K562 (cell line): ENCODE measurements around the gene CFAP70. TPM values are rescaled to one million over a fixed set of nuclear protein-coding genes. Genes with fewer than 3 reads are reported as not detected.

Experiments
- BRF1 ChIP-seq: IDR thresholded peaks from 3 replicates; pipeline ENCODE4 v1.6.1; 2011; ENCODE audit warnings: borderline replicate concordance, mild to moderate bottlenecking; ENCODE audit not compliant: insufficient read length; ENCODE audit errors: extremely low read depth
- CC2D1A ChIP-seq: fragments of 450-650 bp; IDR thresholded peaks from 2 replicates; pipeline ENCODE4 v1.6.1; 2017; ENCODE audit warnings: mild to moderate bottlenecking
- COPS2 ChIP-seq: fragments of 450-650 bp; conservative IDR thresholded peaks from 2 replicates; pipeline ENCODE4 v1.6.1; 2016; ENCODE audit warnings: mild to moderate bottlenecking, moderate library complexity
- CXXC5 ChIP-seq: fragments of 250-450 bp; sonication (Bioruptor Pico); IDR thresholded peaks from 2 replicates; pipeline ENCODE4 v1.8.0; 2022; ENCODE audit warnings: inconsistent platforms, mild to moderate bottlenecking, moderate library complexity
- DACH1 ChIP-seq: fragments of 450-650 bp; IDR thresholded peaks from 2 replicates; pipeline ENCODE4 v1.6.1; 2018; ENCODE audit not compliant: partially characterized antibody
- DMBX1 ChIP-seq: fragments of 250-450 bp; sonication (Bioruptor Pico); IDR thresholded peaks from 2 replicates; pipeline ENCODE4 v1.8.0; 2022; ENCODE audit warnings: inconsistent platforms, mild to moderate bottlenecking, moderate library complexity, borderline replicate concordance
- ELF1 ChIP-seq: fragments of 200-800 bp; sonication (Bioruptor generic); IDR thresholded peaks from 2 replicates; pipeline ENCODE4 v1.6.1; 2016; ENCODE audit warnings: missing genetic modification characterization, missing compliant biosample characterization
- ESRRA ChIP-seq: fragments of 450-650 bp; IDR thresholded peaks from 2 replicates; pipeline ENCODE4 v1.6.1; 2014; ENCODE audit warnings: low read depth, mild to moderate bottlenecking, moderate library complexity, borderline replicate concordance
- ILF3 ChIP-seq: fragments of 450-650 bp; IDR thresholded peaks from 2 replicates; pipeline ENCODE4 v1.6.1; 2018; ENCODE audit warnings: antibody characterized with exemption, mild to moderate bottlenecking, moderate library complexity, borderline replicate concordance
- KAT2B ChIP-seq: IDR thresholded peaks from one replicate; pipeline ENCODE4 v1.6.1; 2012; ENCODE audit warnings: low read depth, mild to moderate bottlenecking, control low read depth, inconsistent platforms, low read length, moderate library complexity
- MNT ChIP-seq, 2 experiments: fragments of 450-650 bp; conservative IDR thresholded peaks; 2 replicates each; pipeline ENCODE4 v1.6.1; 2017; ENCODE audit warnings: mild to moderate bottlenecking in 2 of 2, moderate library complexity in 2 of 2
- NFE2 ChIP-seq: IDR thresholded peaks from 2 replicates; pipeline ENCODE4 v1.6.1; 2014; ENCODE audit warnings: antibody characterized with exemption, low read depth
- NFYB ChIP-seq: IDR thresholded peaks from 2 replicates; pipeline ENCODE4 v1.6.1; 2011; ENCODE audit warnings: mild to moderate bottlenecking, moderate library complexity; ENCODE audit not compliant: insufficient read length; ENCODE audit errors: extremely low read depth
- POLR2AphosphoS5 ChIP-seq: IDR thresholded peaks from 2 replicates; pipeline ENCODE4 v1.6.1; 2011; ENCODE audit warnings: mild to moderate bottlenecking, low read depth, low read length, moderate library complexity; ENCODE audit not compliant: control insufficient read depth, insufficient read depth
- STAT5B ChIP-seq: fragments of 250-450 bp; sonication (Bioruptor Pico); IDR thresholded peaks from 2 replicates; pipeline ENCODE4 v1.8.0; 2021; ENCODE audit warnings: mild to moderate bottlenecking, inconsistent platforms
- STAT6 ChIP-seq: sonication (generic); formaldehyde crosslinking; IDR thresholded peaks from 2 replicates; pipeline ENCODE4 v1.8.1; 2023; ENCODE audit warnings: mild to moderate bottlenecking, missing genetic modification reagents
- THAP7 ChIP-seq: fragments of 250-450 bp; sonication (Bioruptor Pico); IDR thresholded peaks from 2 replicates; pipeline ENCODE4 v1.5.0; 2021
- U2AF1 ChIP-seq: fragments of 200-400 bp; formaldehyde crosslinking; optimal IDR thresholded peaks from 2 replicates; pipeline ENCODE3; 2017; ENCODE audit warnings: mild to moderate bottlenecking, low read depth, low read length, moderate library complexity
- ZNF134 ChIP-seq: fragments of 250-450 bp; sonication (Bioruptor Pico); conservative IDR thresholded peaks from 2 replicates; pipeline ENCODE4 v1.4.0; 2020
- ZNF146 ChIP-seq: IDR thresholded peaks from one replicate; pipeline ENCODE4 v1.6.1; 2018; ENCODE audit warnings: missing compliant biosample characterization; ENCODE audit not compliant: unreplicated experiment
- ZNF445 ChIP-seq: fragments of 250-450 bp; sonication (Bioruptor Pico); IDR thresholded peaks from 2 replicates; pipeline ENCODE4 v1.4.0; 2020; ENCODE audit warnings: low read depth, mild to moderate bottlenecking, moderate library complexity
- ZNF76 ChIP-seq: fragments of 250-450 bp; sonication (Bioruptor Pico); IDR thresholded peaks from 2 replicates; pipeline ENCODE4 v1.4.0; 2020; ENCODE audit warnings: mild to moderate bottlenecking, moderate library complexity, borderline replicate concordance
- ZNF766 ChIP-seq: fragments of 200-800 bp; sonication (Bioruptor generic); conservative IDR thresholded peaks from 2 replicates; pipeline ENCODE4 v1.6.1; 2016; ENCODE audit warnings: missing genetic modification characterization, missing compliant biosample characterization
- polyA plus RNA-seq, 8 experiments: library from polyadenylated mRNA; depleted of rRNA in 4 of 8; stranded (reverse) in 5 of 8; unstranded in 3 of 8; fragments of >200 nt; fragmentation: Nextera tagmentation in 2 of 8; fragmentation: Illumina TruSeq in 1 of 8; extraction: Ambion mirVana in 2 of 8; extraction: Trizol in 1 of 8; gene quantifications; 2 replicates each; pipeline versions ENCODE4 v1.2.1 to v1.2.3, GENCODE V29; 2011 to 2014; ENCODE audit warnings: inconsistent platforms in 1 of 8, missing spikeins in 1 of 8
- total RNA-seq, 7 experiments: library from RNA; depleted of rRNA in 6 of 7; stranded (reverse); fragments of >200 nt in 6 of 7; fragmentation: Illumina TruSeq in 2 of 7; extraction: Trizol in 2 of 7; gene quantifications; 2 replicates each; pipeline versions ENCODE4 v1.2.1 to v1.2.3, GENCODE V29; 2011 to 2021; ENCODE audit warnings: low replicate concordance in 1 of 7

CFAP70 gene
- total and polyA plus RNA-seq, 9 of the 15 experiments (the other 6 are each of a cell fraction or from before 2014, with no cell fraction given): 0.27 to 1.6 (median 0.86) TPM

GRCh38 chr10:73252445-73253224 is 106.0 kb downstream of the CFAP70 start, which contains the start of gene MRPS16 (continued):
- TF ChIP-seq ESRRA (peak; percentile 89), CXXC5 (peak; percentile 83), ZNF134 (CRISPR knock-in tag) (0 out of 2 replicates have a peak, but pooled peaks have one; percentile 38), U2AF1 (no peak), DMBX1 (CRISPR knock-in tag) (0 out of 2 replicates have a peak, but pooled peaks have one; percentile 18), ILF3 (no peak), NFE2 (peak; percentile 37; the same call in 1 of the 2 replicates), BRF1 (no peak), ZNF146 (CRISPR knock-in tag) (no peak), DACH1 (no peak), THAP7 (peak; percentile 87; the same call in 1 of the 2 replicates), ZNF445 (CRISPR knock-in tag) (no peak), STAT5B (CRISPR knock-in tag) (no peak), COPS2 (no peak), ZNF76 (0 out of 2 replicates have a peak, but pooled peaks have one; percentile 67), NFYB (no peak), ELF1 (tag) (peak; percentile 94), STAT6 (CRISPR knock-in tag) (peak; percentile 55; the same call in 1 of the 2 replicates), MNT (conservative IDR thresholded peaks at IDR 0.05) (peak; percentile 92 to 97), ZNF766 (CRISPR knock-in tag) (peak; percentile 75), POLR2AphosphoS5 (peak; percentile 88), KAT2B (no peak), CC2D1A (no peak)
